ENCODE measurements around the gene CEP70. TPM values are rescaled to one million over a fixed set of nuclear protein-coding genes. Genes with fewer than 3 reads are reported as not detected.

CEP70 gene
- total and polyA plus RNA-seq, 2 donors (not counting 1 experiment from before 2014, with no cell fraction given), result 1.00 to 9.6 TPM

DNA sequence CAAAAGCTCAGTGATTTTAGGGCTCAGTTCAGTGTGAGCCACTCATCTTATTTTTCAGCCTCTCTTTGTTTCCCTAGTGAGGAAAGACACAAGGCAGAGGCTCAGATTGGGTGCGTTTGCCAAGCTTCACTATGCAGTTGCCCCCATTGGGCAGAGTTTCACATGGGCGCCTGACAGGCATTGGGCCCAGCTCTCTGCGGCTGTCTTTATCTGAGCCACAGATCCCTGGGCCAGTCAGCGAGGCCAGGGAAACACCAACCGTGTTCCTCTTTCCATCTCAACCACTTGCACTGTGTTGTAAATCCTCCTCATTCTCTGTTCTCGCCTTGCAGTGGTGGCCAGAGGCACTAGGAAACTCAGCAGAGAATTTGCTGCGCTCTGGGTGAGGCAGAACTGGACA lies 148.8 kb downstream of the CEP70 start:
- H3K27ac Mint-ChIP-seq, result no peak overlapping the region
- ATAC-seq (ENCODE audit: low read depth) (no peak), DNase-seq (no peak)
- H3K36me3 ChIP-seq (replicated peaks in 1 of 2; ENCODE audit: control extremely low read depth in 1 of 2, control insufficient read depth in 1 of 2, extremely low read depth in 1 of 2, insufficient read depth in 2 of 2, low read length in 1 of 2), result no peaks in the 10 kb centered on the region
- no peaks in the 10 kb centered on the region for H3K9me3 Mint-ChIP-seq (ENCODE audit: insufficient read depth)
- WGBS (ENCODE audit: insufficient coverage), result 94% methylated on average over 7 of the region's 7 CpGs
- POLR2A ChIA-PET, result no interaction called here
- intact Hi-C loops (cut with micrococcal nuclease), result no loop called here
- no peaks in the 10 kb centered on the region for H3K4me1 ChIP-seq (ENCODE audit: control insufficient read depth in 2 of 2, insufficient read depth in 2 of 2, low read length in 2 of 2)
- H3K27me3 ChIP-seq (replicated peaks in 1 of 4; ENCODE audit: control extremely low read depth in 1 of 4, control insufficient read depth in 3 of 4, insufficient read depth in 4 of 4, low read length in 3 of 4), result peaks cover 0 to under 1% (median 0%) of the 10 kb centered on the region in 4 experiments
- H4K20me1 ChIP-seq (ENCODE audit: control insufficient read depth, insufficient read depth, low read length, poor library complexity, severe bottlenecking), result no peaks in the 10 kb centered on the region
- no peak for TF ChIP-seq CTCF (IDR thresholded peaks at IDR 0.05)
- TF ChIP-seq EZH2 (IDR thresholded peaks at IDR 0.05; ENCODE audit: borderline replicate concordance, insufficient read depth, low read depth, low read length, poor library complexity, severe bottlenecking), result no peak
- H3K27me3 Mint-ChIP-seq, result peaks cover 22% of the 10 kb centered on the region
- H3K9me3 ChIP-seq (ENCODE audit: control extremely low read depth in 1 of 3, control insufficient read depth in 2 of 3, insufficient read depth in 1 of 3, low read length in 2 of 3), result no peaks in the 10 kb centered on the region
- no peak overlapping the region for H3K9ac ChIP-seq (ENCODE audit: low read length)
- H2AFZ ChIP-seq (ENCODE audit: insufficient read depth, low read depth, low read length, poor library complexity, severe bottlenecking), result no peak overlapping the region
- CTCF ChIA-PET, result no interaction called here
- H3K4me1 Mint-ChIP-seq, result no peaks in the 10 kb centered on the region
- no peak overlapping the region for H3K4me3 Mint-ChIP-seq
- no peak overlapping the region for H3K4me3 ChIP-seq (ENCODE audit: control extremely low read depth in 1 of 5, extremely low read depth in 1 of 5, insufficient read depth in 1 of 5, low read depth in 2 of 5, low read length in 4 of 5)
- no peak overlapping the region for H3K27ac ChIP-seq (ENCODE audit: low read length in 2 of 2)
- no peak overlapping the region for H3K4me2 ChIP-seq (replicated peaks; ENCODE audit: low read depth, low read length, poor library complexity, severe bottlenecking)
- no peaks in the 10 kb centered on the region for H3K79me2 ChIP-seq (ENCODE audit: control insufficient read depth, insufficient read depth, low read length)

Other genes with a start within 250 kb of the CEP70 start
- 0.22 and 0.27 TPM in 2 replicates for gene MRAS, start 245.7 kb downstream of the CEP70 start, total RNA-seq
- gene MRAS, start 245.7 kb downstream of the CEP70 start, polyA plus RNA-seq, result 0.03 and 0.35 TPM in 2 replicates
- not detected in 2 replicates for gene ESYT3, start 159.6 kb downstream of the CEP70 start, total RNA-seq
- not detected in 2 replicates for gene ESYT3, start 159.6 kb downstream of the CEP70 start, polyA plus RNA-seq
- 13.8 and 16.3 TPM in 2 replicates for gene FAIM, start 14.5 kb upstream of the CEP70 start, total RNA-seq
- 2.0 and 2.3 TPM in 2 replicates for gene FAIM, start 14.5 kb upstream of the CEP70 start, polyA plus RNA-seq
- 29.4 and 35.1 TPM in 2 replicates for gene PIK3CB, start 240.7 kb upstream of the CEP70 start, total RNA-seq
- 3.6 and 6.3 TPM in 2 replicates for gene PIK3CB, start 240.7 kb upstream of the CEP70 start, polyA plus RNA-seq

Data from B cell (primary cell).